HCT116 (cell line): ENCODE data around the gene INTS2. TPM values are rescaled to one million over a fixed set of nuclear protein-coding genes. Genes with fewer than 3 reads are reported as not detected.

Experiments used
- ATAC-seq: fragments of 200-7000 bp; cut with Tn5 transposase; 2 replicates; pipeline ENCODE4 v1.9.1; 2020; ENCODE audit warnings: mild to moderate bottlenecking, moderate library complexity
- BruUV-seq: library from RNA; stranded (reverse); fragments of 400-500 nt; replicated peaks from 2 replicates; lab custom pipeline; 2021; lab: Mats Ljungman, UMichigan
- CTCF ChIA-PET: fragments of 300-600 bp; sonication (Branson Sonifier 250); formaldehyde crosslinking; loops from one replicate; lab custom pipeline; 2021; ENCODE audit warnings: antibody characterized with exemption; lab: Charles Lee
- POLR2A ChIA-PET: fragments of 300-600, 350-600 bp; sonication (Branson Sonifier 250); formaldehyde crosslinking; loops from one replicate; lab custom pipeline; 2021; ENCODE audit warnings: antibody characterized with exemption; lab: Charles Lee
- RAD21 ChIA-PET, 2 experiments: fragments of 300-600 bp; sonication (Branson Sonifier 250); formaldehyde crosslinking; loops; one replicate each; lab custom pipeline; 2023; ENCODE audit warnings: low total read pairs in 2 of 2; ENCODE audit not compliant: uncharacterized antibody in 2 of 2, unreplicated experiment in 2 of 2, low non-redundant PET in 1 of 2; lab: Charles Lee
- DNase-seq: peaks from one replicate; pipeline ENCODE4 v3.0.0-alpha.2; 2010; ENCODE audit warnings: low read depth, low spot score
- H2AFZ ChIP-seq: fragments of 200-600 bp; shearing (Covaris generic), sonication (generic); 2 replicates; pipeline ENCODE4 v1.6.1; 2017; ENCODE audit warnings: low read depth, mixed run types, mixed read lengths, antibody characterized with exemption, low read length; ENCODE audit not compliant: poor library complexity, severe bottlenecking
- H3K27ac ChIP-seq: 2 replicates; pipeline ENCODE4 v1.5.1; 2012; ENCODE audit warnings: low read depth, low read length
- H3K27me3 ChIP-seq: fragments of 200-600 bp; sonication (generic); 2 replicates; pipeline ENCODE4 v1.6.1; 2016; ENCODE audit warnings: mixed run types, low read length, mixed read lengths; ENCODE audit not compliant: insufficient read depth
- H3K36me3 ChIP-seq, 2 experiments: fragments of 200-500 bp in 1 of 2; fragments of 200-600 bp in 1 of 2; sonication (Bioruptor generic) in 1 of 2; sonication (generic) in 1 of 2; 2 replicates each; pipeline versions ENCODE4 v1.5.1 to v1.6.1; 2014 to 2016; ENCODE audit warnings: low read length in 2 of 2, inconsistent platforms in 1 of 2, mixed read lengths in 1 of 2, mixed run types in 1 of 2; ENCODE audit not compliant: insufficient read depth in 2 of 2, control insufficient read depth in 1 of 2
- H3K4me1 ChIP-seq, 2 experiments: fragments of 200-600 bp in 1 of 2; sonication (generic) in 1 of 2; 2 replicates each; pipeline versions ENCODE4 v1.5.1 to v1.6.1; 2012 to 2017; ENCODE audit warnings: low read length in 2 of 2, inconsistent platforms in 1 of 2, mild to moderate bottlenecking in 1 of 2, mixed read lengths in 1 of 2, mixed run types in 1 of 2, moderate library complexity in 1 of 2; ENCODE audit not compliant: insufficient read depth in 2 of 2, control insufficient read depth in 1 of 2
- H3K4me2 ChIP-seq: fragments of 200-600 bp; sonication (generic); 2 replicates; pipeline ENCODE4 v1.6.1; 2017; ENCODE audit warnings: mixed run types, low read length, mixed read lengths
- H3K4me3 ChIP-seq, 2 experiments: fragments of 200-600 bp in 1 of 2; sonication (generic) in 1 of 2; replicated peaks in 1 of 2; 2 replicates each; pipeline ENCODE4 v1.5.1; 2011 to 2016; ENCODE audit warnings: low read length in 2 of 2, control low read depth in 1 of 2, low read depth in 1 of 2, mild to moderate bottlenecking in 1 of 2, mixed read lengths in 1 of 2, mixed run types in 1 of 2
- H3K79me2 ChIP-seq: fragments of 200-600 bp; sonication (generic); 2 replicates; pipeline ENCODE4 v1.6.1; 2017; ENCODE audit warnings: mild to moderate bottlenecking, mixed run types, low read length, moderate library complexity, mixed read lengths; ENCODE audit not compliant: insufficient read depth
- H3K9ac ChIP-seq: fragments of 200-600 bp; sonication (generic); 2 replicates; pipeline ENCODE4 v1.6.1; 2016; ENCODE audit warnings: low read length, mixed read lengths
- H3K9me2 ChIP-seq: fragments of 200-600 bp; sonication (generic), shearing (Covaris generic); 2 replicates; pipeline ENCODE4 v1.6.1; 2017; ENCODE audit warnings: mixed run types, mild to moderate bottlenecking, moderate library complexity; ENCODE audit not compliant: insufficient read depth
- H3K9me3 ChIP-seq, 2 experiments: fragments of 200-500 bp in 1 of 2; fragments of 200-600 bp in 1 of 2; sonication (Bioruptor generic) in 1 of 2; sonication (generic) in 1 of 2; 2 replicates each; pipeline ENCODE4 v1.6.1; 2014 to 2017; ENCODE audit warnings: low read length in 2 of 2, mixed read lengths in 2 of 2, inconsistent platforms in 1 of 2, low read depth in 1 of 2, mild to moderate bottlenecking in 1 of 2, mixed run types in 1 of 2, moderate library complexity in 1 of 2; ENCODE audit not compliant: control insufficient read depth in 1 of 2, insufficient read depth in 1 of 2
- H4K20me1 ChIP-seq: fragments of 200-600 bp; sonication (generic), shearing (Covaris generic); 2 replicates; pipeline ENCODE4 v1.6.1; 2017; ENCODE audit warnings: mixed run types, mild to moderate bottlenecking, moderate library complexity; ENCODE audit not compliant: insufficient read depth
- CBX3 ChIP-seq: IDR thresholded peaks from 2 replicates; pipeline ENCODE4 v1.6.1; 2012; ENCODE audit warnings: low read depth
- CEBPB ChIP-seq: IDR thresholded peaks from 2 replicates; pipeline ENCODE4 v1.6.1; 2012; ENCODE audit warnings: low read depth
- ELF1 ChIP-seq: IDR thresholded peaks from 2 replicates; pipeline ENCODE4 v1.6.1; 2012; ENCODE audit warnings: low read depth, borderline replicate concordance
- EZH2phosphoT487 ChIP-seq: fragments of 200-600 bp; IDR thresholded peaks from 2 replicates; pipeline ENCODE4 v1.6.1; 2018; ENCODE audit warnings: antibody characterized with exemption, borderline replicate concordance
- FOSL1 ChIP-seq: IDR thresholded peaks from 2 replicates; pipeline ENCODE4 v1.6.1; 2012; ENCODE audit warnings: low read depth
- POLR2A ChIP-seq: IDR thresholded peaks from 2 replicates; pipeline ENCODE4 v1.7.0; 2011; ENCODE audit warnings: borderline replicate concordance; ENCODE audit not compliant: insufficient read depth, insufficient read length; ENCODE audit errors: extremely low read depth
- SIN3A ChIP-seq: IDR thresholded peaks from 2 replicates; pipeline ENCODE4 v1.6.1; 2012; ENCODE audit warnings: low read depth
- SP1 ChIP-seq: IDR thresholded peaks from 2 replicates; pipeline ENCODE4 v1.6.1; 2012; ENCODE audit warnings: low read depth
- intact Hi-C: fragments of 100-400 bp; cut with micrococcal nuclease; formaldehyde crosslinking; loops from 2 replicates; pipeline ENCODE4 v1.10.0; 2022
- total RNA-seq: library from RNA; stranded (reverse); gene quantifications from one replicate; pipeline ENCODE4 v1.2.1, GENCODE V29; 2021; ENCODE audit not compliant: unreplicated experiment
- TF ChIP-seq, protein P1 (sequence below): IDR thresholded peaks from 2 replicates; pipeline ENCODE4 v1.6.1; 2012; ENCODE audit warnings: low read depth

Gene INTS2
- total RNA-seq, 1 experiment from 2014 or later: 40.5 TPM

GRCh38 chr17:61908292-61909037, 19.3 kb downstream of the INTS2 start:
- Histone ChIP-seq H3K36me3 (peaks cover 45 to 59% of the 10 kb centered on the region in 2 experiments), H3K4me3 (no peak overlapping the region), H3K4me1 (no peaks in the 10 kb centered on the region), H3K4me2 (no peak overlapping the region), H2AFZ (no peak overlapping the region), H3K9ac (no peak overlapping the region), H4K20me1 (no peaks in the 10 kb centered on the region), H3K9me3 (no peaks in the 10 kb centered on the region), H3K79me2 (no peaks in the 10 kb centered on the region), H3K9me2 (no peaks in the 10 kb centered on the region), H3K27ac (no peak overlapping the region), H3K27me3 (no peaks in the 10 kb centered on the region)
- no TSS peak for BruUV-seq
- no peak for TF ChIP-seq FOSL1
- TF ChIP-seq EZH2phosphoT487: no peak
- ATAC-seq: no peak
- ChIA-PET RAD21 (no interaction called here), POLR2A (interaction anchor here (0.7 kb wide), 1 partner anchor 308 kb away, joined by 4 read pairs; no protein-coding TSS in a partner anchor), CTCF (no interaction called here)
- DNase-seq: no peak
- intact Hi-C loops: no loop called here

GRCh38 chr17:61907361-61907760, 20.4 kb downstream of the INTS2 start:
- Histone ChIP-seq H4K20me1 (no peaks in the 10 kb centered on the region), H3K27me3 (no peaks in the 10 kb centered on the region), H3K36me3 (peaks cover 49 to 64% of the 10 kb centered on the region in 2 experiments), H3K4me1 (no peaks in the 10 kb centered on the region)
- no TSS peak for BruUV-seq
- RAD21 ChIA-PET: no interaction called here
- TF ChIP-seq ELF1 (no peak), SIN3A (no peak), CBX3 (no peak), CEBPB (no peak), POLR2A (no peak), SP1 (no peak)
- TF ChIP-seq, protein P1, sequence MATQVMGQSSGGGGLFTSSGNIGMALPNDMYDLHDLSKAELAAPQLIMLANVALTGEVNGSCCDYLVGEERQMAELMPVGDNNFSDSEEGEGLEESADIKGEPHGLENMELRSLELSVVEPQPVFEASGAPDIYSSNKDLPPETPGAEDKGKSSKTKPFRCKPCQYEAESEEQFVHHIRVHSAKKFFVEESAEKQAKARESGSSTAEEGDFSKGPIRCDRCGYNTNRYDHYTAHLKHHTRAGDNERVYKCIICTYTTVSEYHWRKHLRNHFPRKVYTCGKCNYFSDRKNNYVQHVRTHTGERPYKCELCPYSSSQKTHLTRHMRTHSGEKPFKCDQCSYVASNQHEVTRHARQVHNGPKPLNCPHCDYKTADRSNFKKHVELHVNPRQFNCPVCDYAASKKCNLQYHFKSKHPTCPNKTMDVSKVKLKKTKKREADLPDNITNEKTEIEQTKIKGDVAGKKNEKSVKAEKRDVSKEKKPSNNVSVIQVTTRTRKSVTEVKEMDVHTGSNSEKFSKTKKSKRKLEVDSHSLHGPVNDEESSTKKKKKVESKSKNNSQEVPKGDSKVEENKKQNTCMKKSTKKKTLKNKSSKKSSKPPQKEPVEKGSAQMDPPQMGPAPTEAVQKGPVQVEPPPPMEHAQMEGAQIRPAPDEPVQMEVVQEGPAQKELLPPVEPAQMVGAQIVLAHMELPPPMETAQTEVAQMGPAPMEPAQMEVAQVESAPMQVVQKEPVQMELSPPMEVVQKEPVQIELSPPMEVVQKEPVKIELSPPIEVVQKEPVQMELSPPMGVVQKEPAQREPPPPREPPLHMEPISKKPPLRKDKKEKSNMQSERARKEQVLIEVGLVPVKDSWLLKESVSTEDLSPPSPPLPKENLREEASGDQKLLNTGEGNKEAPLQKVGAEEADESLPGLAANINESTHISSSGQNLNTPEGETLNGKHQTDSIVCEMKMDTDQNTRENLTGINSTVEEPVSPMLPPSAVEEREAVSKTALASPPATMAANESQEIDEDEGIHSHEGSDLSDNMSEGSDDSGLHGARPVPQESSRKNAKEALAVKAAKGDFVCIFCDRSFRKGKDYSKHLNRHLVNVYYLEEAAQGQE: no peak
- TF ChIP-seq, all 23 proteins: peak for 0
- Histone ChIP-seq H3K9me2 (no peaks in the 10 kb centered on the region), H3K27ac (no peak overlapping the region), H3K4me2 (no peak overlapping the region), H3K9ac (no peak overlapping the region), H3K9me3 (no peaks in the 10 kb centered on the region), H2AFZ (no peak overlapping the region), H3K79me2 (no peaks in the 10 kb centered on the region), H3K4me3 (no peak overlapping the region)
- intact Hi-C loops: no loop called here
- DNase-seq: no peak
- ChIA-PET POLR2A (no interaction called here), CTCF (no interaction called here)
- ATAC-seq: no peak
